ENCODE data around the gene HACD4.

DNA sequence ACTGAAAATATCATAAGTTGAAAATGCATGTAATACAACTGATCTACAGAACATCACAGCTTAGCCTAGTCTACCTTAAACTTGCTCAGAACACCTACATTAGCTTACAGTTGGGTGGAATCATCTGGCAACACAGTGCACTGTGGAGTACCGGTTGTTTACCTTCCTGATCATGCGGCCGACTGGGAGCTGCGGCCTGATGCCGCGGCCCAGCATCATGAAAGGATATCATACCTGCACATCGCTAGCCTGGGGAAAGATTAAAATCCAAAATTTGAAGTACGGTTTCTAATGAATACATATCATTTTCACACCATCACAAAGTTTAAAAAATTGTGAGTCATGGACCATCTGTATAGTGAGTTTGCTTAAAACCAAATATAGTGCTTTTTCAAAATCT lies 1.8 kb downstream of the HACD4 start:
- no peak for TF ChIP-seq EZH2 (IDR thresholded peaks at IDR 0.05; ENCODE audit: low read depth)
- TF ChIP-seq, protein P1, sequence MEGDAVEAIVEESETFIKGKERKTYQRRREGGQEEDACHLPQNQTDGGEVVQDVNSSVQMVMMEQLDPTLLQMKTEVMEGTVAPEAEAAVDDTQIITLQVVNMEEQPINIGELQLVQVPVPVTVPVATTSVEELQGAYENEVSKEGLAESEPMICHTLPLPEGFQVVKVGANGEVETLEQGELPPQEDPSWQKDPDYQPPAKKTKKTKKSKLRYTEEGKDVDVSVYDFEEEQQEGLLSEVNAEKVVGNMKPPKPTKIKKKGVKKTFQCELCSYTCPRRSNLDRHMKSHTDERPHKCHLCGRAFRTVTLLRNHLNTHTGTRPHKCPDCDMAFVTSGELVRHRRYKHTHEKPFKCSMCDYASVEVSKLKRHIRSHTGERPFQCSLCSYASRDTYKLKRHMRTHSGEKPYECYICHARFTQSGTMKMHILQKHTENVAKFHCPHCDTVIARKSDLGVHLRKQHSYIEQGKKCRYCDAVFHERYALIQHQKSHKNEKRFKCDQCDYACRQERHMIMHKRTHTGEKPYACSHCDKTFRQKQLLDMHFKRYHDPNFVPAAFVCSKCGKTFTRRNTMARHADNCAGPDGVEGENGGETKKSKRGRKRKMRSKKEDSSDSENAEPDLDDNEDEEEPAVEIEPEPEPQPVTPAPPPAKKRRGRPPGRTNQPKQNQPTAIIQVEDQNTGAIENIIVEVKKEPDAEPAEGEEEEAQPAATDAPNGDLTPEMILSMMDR (conservative IDR thresholded peaks at IDR 0.05): no peak

Measured in PC-9 (cell line).